ENCODE results near the gene LCN6.
"Not testable (repeated sequence)": the region's sequence is repeated elsewhere in the genome, so short reads cannot be mapped to it uniquely, and the experiment has no call there.

The LCN6 gene

GRCh38 chr9:136709454-136710109, 38.7 kb downstream of the LCN6 start:
- no peak for DNase-seq (ENCODE audit: low spot score)

- DNase-seq (ENCODE audit: low spot score) = no peak
Observed at GRCh38 chr9:136707849-136708517, 40.3 kb downstream of the LCN6 start.

GRCh38 chr9:136707011-136707410, 41.3 kb downstream of the LCN6 start:
- no peak for DNase-seq (ENCODE audit: low spot score)

GRCh38 chr9:136705564-136705963, 42.8 kb downstream of the LCN6 start:
- no peak for DNase-seq (ENCODE audit: low spot score)

- not testable (repeated sequence) for DNase-seq (ENCODE audit: low spot score)
Observed at GRCh38 chr9:136704741-136705140, 43.6 kb downstream of the LCN6 start.

- DNase-seq (ENCODE audit: low spot score) = no peak
Observed at GRCh38 chr9:136703276-136703860, 45.0 kb downstream of the LCN6 start.

GRCh38 chr9:136701668-136702053, 46.7 kb downstream of the LCN6 start:
- DNase-seq (ENCODE audit: low spot score) = no peak

- DNase-seq (ENCODE audit: low spot score) = no peak
Observed at GRCh38 chr9:136700959-136701667, 47.2 kb downstream of the LCN6 start.

GRCh38 chr9:136700304-136700703, 48.0 kb downstream of the LCN6 start:
- DNase-seq (ENCODE audit: low spot score) = no peak

GRCh38 chr9:136698635-136699246, 49.6 kb downstream of the LCN6 start:
- no peak for DNase-seq (ENCODE audit: low spot score)

GRCh38 chr9:136697821-136698526, 50.4 kb downstream of the LCN6 start:
- DNase-seq (ENCODE audit: low spot score) = peak; percentile 81

- DNase-seq (ENCODE audit: low spot score) = peak; percentile 65
Observed at GRCh38 chr9:136697146-136697820, 51.0 kb downstream of the LCN6 start.

GRCh38 chr9:136696502-136696901, 51.8 kb downstream of the LCN6 start:
- no peak for DNase-seq (ENCODE audit: low spot score)

- no peak for DNase-seq (ENCODE audit: low spot score)
Observed at GRCh38 chr9:136695955-136696354, 52.4 kb downstream of the LCN6 start.

GRCh38 chr9:136695435-136695895, 52.9 kb downstream of the LCN6 start:
- DNase-seq (ENCODE audit: low spot score) = no peak

GRCh38 chr9:136694872-136695247, 53.5 kb downstream of the LCN6 start:
- DNase-seq (ENCODE audit: low spot score) = no peak

- peak; percentile 97 for DNase-seq (ENCODE audit: low spot score)
Observed at GRCh38 chr9:136694163-136694871, 54.0 kb downstream of the LCN6 start.

Measured in HuH-7 (cell line).